Erythroblast (primary cell): ENCODE measurements around the gene PDE8B.

Source experiments
- GATA1 ChIP-seq: IDR thresholded peaks from 2 replicates; pipeline ENCODE4 v1.6.1; 2011; ENCODE audit warnings: low read depth, mild to moderate bottlenecking, control low read depth, low read length, moderate library complexity
- POLR2A ChIP-seq: IDR thresholded peaks from 2 replicates; pipeline ENCODE4 v1.6.1; 2011; ENCODE audit warnings: mild to moderate bottlenecking, low read length

GRCh38 chr5:77394064-77394715 lies 183.7 kb downstream of the PDE8B start:
- TF ChIP-seq POLR2A = no peak
- no peak for TF ChIP-seq GATA1
